GM12878 (cell line): ENCODE measurements around the gene DBN1. TPM values are rescaled to one million over a fixed set of nuclear protein-coding genes. Genes with fewer than 3 reads are reported as not detected.
A peak's percentile ranks its signal among the peaks of the same experiment; 100 is the strongest.

Experiments used
- ATAC-seq: fragments of 200-7000 bp; cut with Tn5 transposase; 3 replicates; pipeline ENCODE4 v1.9.1; 2020; ENCODE audit warnings: mild to moderate bottlenecking, moderate library complexity
- BruUV-seq: library from RNA; stranded (reverse); fragments of 400-500 nt; replicated peaks from 2 replicates; lab custom pipeline; 2021; lab: Mats Ljungman, UMichigan
- CTCF ChIA-PET: fragments of 300-600 bp; sonication (Branson Sonifier 250); formaldehyde crosslinking; extraction: SDS; loops from one replicate; lab custom pipeline; 2021; ENCODE audit warnings: inconsistent platforms; lab: Yijun Ruan, JAX
- POLR2A ChIA-PET: fragments of 350-600 bp; formaldehyde crosslinking; extraction: SDS; loops from one replicate; lab custom pipeline; 2021; ENCODE audit warnings: inconsistent platforms; lab: Charles Lee
- RAD21 ChIA-PET: fragments of 300-600 bp; sonication (Branson Sonifier 250); formaldehyde crosslinking; loops from one replicate; lab custom pipeline; 2023; ENCODE audit warnings: antibody characterized with exemption; ENCODE audit not compliant: unreplicated experiment; lab: Charles Lee
- SMC1A ChIA-PET: fragments of 300-600 bp; sonication (Branson Sonifier 250); formaldehyde crosslinking; loops from one replicate; lab custom pipeline; 2023; ENCODE audit not compliant: unreplicated experiment, uncharacterized antibody; lab: Charles Lee
- DNase-seq: peaks from one replicate; pipeline ENCODE4 v3.0.0-alpha.2; 2011; ENCODE audit warnings: low read depth, low spot score
- FAIRE-seq: peaks from 3 replicates; lab custom pipeline; 2011; peaks lifted over from hg19 to GRCh38; lab: Jason Lieb, UNC
- H2AFZ ChIP-seq: 2 replicates; pipeline ENCODE4 v1.6.0; 2011; ENCODE audit warnings: low read depth, low read length, control low read depth; ENCODE audit not compliant: control insufficient read depth
- H3K27ac ChIP-seq: 2 replicates; pipeline ENCODE4 v1.5.1; 2011; ENCODE audit warnings: control low read depth; ENCODE audit not compliant: control insufficient read depth, insufficient read depth
- H3K27me3 ChIP-seq, 2 experiments: replicated peaks in 1 of 2; 2 replicates each; pipeline versions ENCODE4 v1.6.0 to v1.6.1; 2011; ENCODE audit warnings: low read length in 1 of 2; ENCODE audit not compliant: control insufficient read depth in 2 of 2, insufficient read depth in 2 of 2
- H3K36me3 ChIP-seq, 2 experiments: 2 replicates each; pipeline ENCODE4 v1.5.1; 2011; ENCODE audit warnings: low read length in 1 of 2; ENCODE audit not compliant: control insufficient read depth in 2 of 2, insufficient read depth in 2 of 2
- H3K4me1 ChIP-seq: 2 replicates; pipeline ENCODE4 v1.6.1; 2011; ENCODE audit warnings: mild to moderate bottlenecking, low read length, moderate library complexity, mixed read lengths; ENCODE audit not compliant: control insufficient read depth, insufficient read depth
- H3K4me2 ChIP-seq: 2 replicates; pipeline ENCODE4 v1.6.0; 2011; ENCODE audit warnings: control low read depth; ENCODE audit not compliant: control insufficient read depth, insufficient read depth
- H3K4me3 ChIP-seq: fragments of 200-600 bp; sonication (generic); 2 replicates; pipeline ENCODE4 v1.5.1; 2016
- H3K79me2 ChIP-seq: 2 replicates; pipeline ENCODE4 v1.6.0; 2011; ENCODE audit warnings: low read length; ENCODE audit not compliant: control insufficient read depth, insufficient read depth
- H3K9ac ChIP-seq: 2 replicates; pipeline ENCODE4 v1.8.0; 2011; ENCODE audit warnings: low read length, control low read depth, mixed read lengths; ENCODE audit not compliant: control insufficient read depth, insufficient read depth
- H3K9me3 ChIP-seq: replicated peaks from 3 replicates; pipeline ENCODE4 v1.5.1; 2011; ENCODE audit warnings: mild to moderate bottlenecking, low read length; ENCODE audit not compliant: control insufficient read depth, insufficient read depth
- H4K20me1 ChIP-seq: 2 replicates; pipeline ENCODE4 v1.6.0; 2011; ENCODE audit not compliant: control insufficient read depth, insufficient read depth
- PAX5 ChIP-seq: IDR thresholded peaks from 2 replicates; pipeline ENCODE4 v1.6.1; 2011; ENCODE audit warnings: low read depth, low read length, borderline replicate concordance
- SPI1 ChIP-seq: IDR thresholded peaks from 2 replicates; pipeline ENCODE4 v1.6.1; 2011; ENCODE audit warnings: low read depth, mild to moderate bottlenecking, low read length, moderate library complexity, borderline replicate concordance; ENCODE audit not compliant: insufficient read depth
- TAF1 ChIP-seq: IDR thresholded peaks from 2 replicates; pipeline ENCODE4 v1.6.1; 2011; ENCODE audit warnings: mild to moderate bottlenecking, low read depth, low read length, borderline replicate concordance
- WGBS: methylation state at CpG from one replicate; pipeline ENCODE4 v1.1.6; 2016; ENCODE audit warnings: low lambda C conversion rate; ENCODE audit not compliant: insufficient replicate concordance, insufficient coverage; ENCODE audit errors: missing lambda C conversion rate; 5-methylcytosine and 5-hydroxymethylcytosine counted together
- in situ Hi-C: fragments of 300-500 bp; cut with MboI; formaldehyde crosslinking; loops from 9 replicates; pipeline ENCODE4 v1.14.3; 2018; ENCODE audit warnings: mixed read lengths
- intact Hi-C: fragments of 100-400 bp; cut with micrococcal nuclease; formaldehyde crosslinking; loops from one replicate; pipeline ENCODE4 v1.14.2; 2022; ENCODE audit not compliant: unreplicated experiment
- polyA plus RNA-seq, 11 experiments: library from polyadenylated mRNA; depleted of rRNA in 4 of 11; unstranded in 6 of 11; stranded (reverse) in 5 of 11; fragments of >200 nt; fragmentation: Nextera tagmentation in 4 of 11; fragmentation: Illumina TruSeq in 1 of 11; extraction: Ambion mirVana in 4 of 11; extraction: Trizol in 1 of 11; gene quantifications; 1 replicate in 1 of 11; 2 replicates in 10 of 11; pipeline versions ENCODE4 v1.2.1 to v1.2.3, GENCODE V29; 2011 to 2016; ENCODE audit warnings: inconsistent platforms in 2 of 11, missing spikeins in 2 of 11, low read depth in 1 of 11
- total RNA-seq, 4 experiments: library from RNA; depleted of rRNA in 3 of 4; stranded (reverse); fragments of >200 nt in 3 of 4; fragmentation: Illumina TruSeq in 1 of 4; extraction: Trizol in 1 of 4; gene quantifications; 2 replicates each; pipeline versions ENCODE4 v1.2.1 to v1.2.3, GENCODE V29; 2013 to 2021
- TF ChIP-seq, protein P1 (sequence below): fragments of 450-650 bp; IDR thresholded peaks from 2 replicates; pipeline ENCODE4 v1.6.1; 2017; ENCODE audit warnings: mild to moderate bottlenecking, moderate library complexity
- TF ChIP-seq, protein P2 (sequence below): IDR thresholded peaks from 2 replicates; pipeline ENCODE4 v1.6.1; 2011; ENCODE audit warnings: low read depth, mild to moderate bottlenecking, low read length, moderate library complexity, borderline replicate concordance; ENCODE audit errors: extremely low read depth
- TF ChIP-seq, protein P3 (sequence below): fragments of 450-650 bp; IDR thresholded peaks from 2 replicates; pipeline ENCODE4 v1.6.1; 2017; ENCODE audit warnings: mild to moderate bottlenecking
- TF ChIP-seq, protein P4 (sequence below): IDR thresholded peaks from 2 replicates; pipeline ENCODE4 v1.6.1; 2012; ENCODE audit warnings: low read depth, low read length, improper control_type of control experiment

DBN1 gene
- total and polyA plus RNA-seq, 10 of the 15 experiments (the other 5 are each of a cell fraction or from before 2014, with no cell fraction given): 0.18 to 81.0 (median 27.9) TPM

DNA sequence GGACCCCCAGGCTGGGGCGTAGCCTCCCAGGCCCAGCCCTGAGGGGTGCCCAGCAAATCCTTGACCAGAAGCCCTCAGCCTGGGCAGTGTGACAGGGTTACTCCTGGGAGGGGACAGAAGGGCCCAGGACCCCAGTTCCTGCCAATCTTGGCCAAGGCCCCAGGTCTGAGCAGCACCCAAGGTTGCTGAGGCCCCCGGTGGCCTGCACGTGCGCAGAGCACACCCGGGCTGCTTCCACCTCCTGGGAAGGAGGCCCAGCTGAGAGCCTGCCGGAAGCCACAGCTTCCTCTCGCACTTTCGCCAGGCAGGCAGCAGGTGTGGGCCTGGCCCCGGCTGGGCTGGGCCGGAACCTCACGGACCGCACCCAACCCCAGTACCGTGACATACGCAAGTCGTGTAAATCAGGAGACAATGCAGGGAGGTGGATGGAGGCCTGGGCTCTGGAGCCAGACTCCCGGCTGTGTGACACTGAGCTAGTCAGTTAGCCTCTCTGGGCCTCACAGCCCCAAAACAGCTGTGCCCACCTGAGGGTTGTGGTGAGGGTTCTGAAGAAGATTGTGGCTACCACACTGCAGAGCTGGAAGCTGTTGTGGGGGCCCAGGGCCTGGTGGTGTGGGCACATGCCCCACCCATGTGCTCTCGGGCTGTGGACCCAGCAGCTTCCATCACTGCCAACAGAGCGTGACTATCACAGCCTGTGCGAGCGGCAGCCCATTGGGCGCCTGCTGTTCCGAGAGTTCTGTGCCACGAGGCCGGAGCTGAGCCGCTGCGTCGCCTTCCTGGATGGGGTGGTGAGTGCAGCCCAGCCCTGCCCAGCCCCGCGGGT is 41.9 kb downstream of the DBN1 start (continued):
- TF ChIP-seq, protein P1, sequence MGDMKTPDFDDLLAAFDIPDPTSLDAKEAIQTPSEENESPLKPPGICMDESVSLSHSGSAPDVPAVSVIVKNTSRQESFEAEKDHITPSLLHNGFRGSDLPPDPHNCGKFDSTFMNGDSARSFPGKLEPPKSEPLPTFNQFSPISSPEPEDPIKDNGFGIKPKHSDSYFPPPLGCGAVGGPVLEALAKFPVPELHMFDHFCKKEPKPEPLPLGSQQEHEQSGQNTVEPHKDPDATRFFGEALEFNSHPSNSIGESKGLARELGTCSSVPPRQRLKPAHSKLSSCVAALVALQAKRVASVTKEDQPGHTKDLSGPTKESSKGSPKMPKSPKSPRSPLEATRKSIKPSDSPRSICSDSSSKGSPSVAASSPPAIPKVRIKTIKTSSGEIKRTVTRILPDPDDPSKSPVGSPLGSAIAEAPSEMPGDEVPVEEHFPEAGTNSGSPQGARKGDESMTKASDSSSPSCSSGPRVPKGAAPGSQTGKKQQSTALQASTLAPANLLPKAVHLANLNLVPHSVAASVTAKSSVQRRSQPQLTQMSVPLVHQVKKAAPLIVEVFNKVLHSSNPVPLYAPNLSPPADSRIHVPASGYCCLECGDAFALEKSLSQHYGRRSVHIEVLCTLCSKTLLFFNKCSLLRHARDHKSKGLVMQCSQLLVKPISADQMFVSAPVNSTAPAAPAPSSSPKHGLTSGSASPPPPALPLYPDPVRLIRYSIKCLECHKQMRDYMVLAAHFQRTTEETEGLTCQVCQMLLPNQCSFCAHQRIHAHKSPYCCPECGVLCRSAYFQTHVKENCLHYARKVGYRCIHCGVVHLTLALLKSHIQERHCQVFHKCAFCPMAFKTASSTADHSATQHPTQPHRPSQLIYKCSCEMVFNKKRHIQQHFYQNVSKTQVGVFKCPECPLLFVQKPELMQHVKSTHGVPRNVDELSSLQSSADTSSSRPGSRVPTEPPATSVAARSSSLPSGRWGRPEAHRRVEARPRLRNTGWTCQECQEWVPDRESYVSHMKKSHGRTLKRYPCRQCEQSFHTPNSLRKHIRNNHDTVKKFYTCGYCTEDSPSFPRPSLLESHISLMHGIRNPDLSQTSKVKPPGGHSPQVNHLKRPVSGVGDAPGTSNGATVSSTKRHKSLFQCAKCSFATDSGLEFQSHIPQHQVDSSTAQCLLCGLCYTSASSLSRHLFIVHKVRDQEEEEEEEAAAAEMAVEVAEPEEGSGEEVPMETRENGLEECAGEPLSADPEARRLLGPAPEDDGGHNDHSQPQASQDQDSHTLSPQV: peak; percentile 37; the same call in 1 of the 2 replicates
- no peak for TF ChIP-seq TAF1

DNA sequence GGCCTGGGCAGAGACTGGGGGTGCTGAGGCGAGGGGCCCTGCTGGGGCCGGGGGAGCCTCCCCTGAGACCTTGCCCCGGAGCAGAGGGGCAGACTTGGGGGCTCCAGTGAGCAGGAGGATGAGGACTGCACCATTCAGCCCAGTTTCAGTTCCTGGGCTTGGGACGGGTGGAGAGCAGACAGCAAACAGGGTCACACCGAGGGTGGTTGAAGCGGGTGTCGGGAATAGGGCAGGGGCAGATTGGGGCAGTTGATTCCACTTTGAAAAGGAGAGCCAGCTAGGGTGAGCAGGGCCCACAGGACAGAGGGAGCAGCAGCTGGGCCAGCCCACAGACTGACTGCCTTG is 42.5 kb downstream of the DBN1 start:
- DNase-seq (no peak), FAIRE-seq (no peak), ATAC-seq (peak; percentile 0; the same call in 2 of the 3 replicates)
- H3K4me1 ChIP-seq: peaks cover 49% of the 10 kb centered on the region
- POLR2A ChIA-PET: interaction anchor here (0.9 to 13.4 kb wide), 9 partner anchors 9 to 168 kb away, joined by 3 to 358 read pairs (median 5); partner anchors contain the start of genes F12, PFN3 and PRR7
- peaks cover 58% of the 10 kb centered on the region for H3K79me2 ChIP-seq
- TF ChIP-seq, protein P2, sequence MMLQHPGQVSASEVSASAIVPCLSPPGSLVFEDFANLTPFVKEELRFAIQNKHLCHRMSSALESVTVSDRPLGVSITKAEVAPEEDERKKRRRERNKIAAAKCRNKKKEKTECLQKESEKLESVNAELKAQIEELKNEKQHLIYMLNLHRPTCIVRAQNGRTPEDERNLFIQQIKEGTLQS: no peak
- TF ChIP-seq, protein P3, sequence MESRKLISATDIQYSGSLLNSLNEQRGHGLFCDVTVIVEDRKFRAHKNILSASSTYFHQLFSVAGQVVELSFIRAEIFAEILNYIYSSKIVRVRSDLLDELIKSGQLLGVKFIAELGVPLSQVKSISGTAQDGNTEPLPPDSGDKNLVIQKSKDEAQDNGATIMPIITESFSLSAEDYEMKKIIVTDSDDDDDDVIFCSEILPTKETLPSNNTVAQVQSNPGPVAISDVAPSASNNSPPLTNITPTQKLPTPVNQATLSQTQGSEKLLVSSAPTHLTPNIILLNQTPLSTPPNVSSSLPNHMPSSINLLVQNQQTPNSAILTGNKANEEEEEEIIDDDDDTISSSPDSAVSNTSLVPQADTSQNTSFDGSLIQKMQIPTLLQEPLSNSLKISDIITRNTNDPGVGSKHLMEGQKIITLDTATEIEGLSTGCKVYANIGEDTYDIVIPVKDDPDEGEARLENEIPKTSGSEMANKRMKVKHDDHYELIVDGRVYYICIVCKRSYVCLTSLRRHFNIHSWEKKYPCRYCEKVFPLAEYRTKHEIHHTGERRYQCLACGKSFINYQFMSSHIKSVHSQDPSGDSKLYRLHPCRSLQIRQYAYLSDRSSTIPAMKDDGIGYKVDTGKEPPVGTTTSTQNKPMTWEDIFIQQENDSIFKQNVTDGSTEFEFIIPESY: no peak
- TF ChIP-seq, protein P4, sequence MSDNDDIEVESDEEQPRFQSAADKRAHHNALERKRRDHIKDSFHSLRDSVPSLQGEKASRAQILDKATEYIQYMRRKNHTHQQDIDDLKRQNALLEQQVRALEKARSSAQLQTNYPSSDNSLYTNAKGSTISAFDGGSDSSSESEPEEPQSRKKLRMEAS: no peak
- TF ChIP-seq PAX5 (no peak), SPI1 (peak; percentile 29; the same call in 1 of the 2 replicates)
- no peaks in the 10 kb centered on the region for H3K27me3 ChIP-seq
- no peaks in the 10 kb centered on the region for H3K9me3 ChIP-seq
- peak overlapping the region; percentile 83; the same call in 1 of the 2 replicates for H3K4me3 ChIP-seq
- H2AFZ ChIP-seq: no peak overlapping the region
- RAD21 ChIA-PET: interaction anchor here (0.6 to 11.0 kb wide), 9 partner anchors 9 to 121 kb away, joined by 3 to 288 read pairs (median 7); partner anchors contain the start of gene PRR7
- intact Hi-C loops (loop anchor here (2.0 kb wide), 1 partner anchor 18 kb away; no protein-coding TSS in a partner anchor), in situ Hi-C loops (no loop called here)
- CTCF ChIA-PET: interaction anchor here (1.1 to 13.2 kb wide), 8 partner anchors 16 to 71 kb away, joined by 3 to 188 read pairs (median 10); partner anchors contain the start of genes PFN3 and PRR7
- 7% methylated on average over 7 of the region's 7 CpGs for WGBS
- H3K4me2 ChIP-seq: peak overlapping the region; percentile 65
- peaks cover 29 to 34% of the 10 kb centered on the region in 2 experiments; a peak in 3 of 4 replicates for H3K36me3 ChIP-seq
- SMC1A ChIA-PET: interaction anchor here (1.2 to 7.2 kb wide), 9 partner anchors 9 to 41 kb away, joined by 3 to 73 read pairs (median 21); partner anchors contain the start of gene PRR7
- H3K27ac ChIP-seq: peak overlapping the region; percentile 94
- BruUV-seq: no TSS peak
- H4K20me1 ChIP-seq: no peaks in the 10 kb centered on the region
- H3K9ac ChIP-seq: peak overlapping the region; percentile 93
